Endothelial cell of umbilical vein (primary cell): ENCODE data around the gene POLG. TPM values are rescaled to one million over a fixed set of nuclear protein-coding genes. Genes with fewer than 3 reads are reported as not detected.

Experiments
- BruUV-seq: library from RNA; stranded (reverse); fragments of 400-500 nt; replicated peaks from 2 replicates; lab custom pipeline; 2021; lab: Mats Ljungman, UMichigan
- CTCF ChIA-PET: fragments of 300-600, 350-600 bp; sonication (Branson Sonifier 250); formaldehyde crosslinking; loops from one replicate; lab custom pipeline; 2021; ENCODE audit warnings: antibody characterized with exemption, inconsistent platforms; lab: Charles Lee
- POLR2A ChIA-PET: fragments of 300-600, 350-600 bp; sonication (Branson Sonifier 250); formaldehyde crosslinking; loops from one replicate; lab custom pipeline; 2021; ENCODE audit warnings: antibody characterized with exemption, inconsistent platforms; lab: Charles Lee
- DNase-seq: peaks from one replicate; pipeline ENCODE4 v3.0.0-alpha.2; 2011; ENCODE audit warnings: low read depth, low spot score
- FAIRE-seq: peaks from 2 replicates; lab custom pipeline; 2011; peaks lifted over from hg19 to GRCh38; lab: Jason Lieb, UNC
- H2AFZ ChIP-seq: 2 replicates; pipeline ENCODE4 v1.6.0; 2012; ENCODE audit warnings: low read depth, low read length, control low read depth, inconsistent platforms
- H3K27ac ChIP-seq: 2 replicates; pipeline ENCODE4 v1.5.1; 2011; ENCODE audit warnings: low read depth, mild to moderate bottlenecking, control low read depth, low read length, moderate library complexity; ENCODE audit not compliant: insufficient read depth
- H3K27me3 ChIP-seq, 2 experiments: 2 replicates each; pipeline versions ENCODE4 v1.6.0 to v1.6.1; 2011; ENCODE audit warnings: low read length in 2 of 2, mixed read lengths in 1 of 2; ENCODE audit not compliant: control insufficient read depth in 2 of 2, insufficient read depth in 2 of 2
- H3K36me3 ChIP-seq, 2 experiments: 2 replicates in 1 of 2; 3 replicates in 1 of 2; pipeline ENCODE4 v1.5.1; 2011; ENCODE audit warnings: low read length in 2 of 2, mild to moderate bottlenecking in 1 of 2, moderate library complexity in 1 of 2; ENCODE audit not compliant: control insufficient read depth in 2 of 2, insufficient read depth in 2 of 2; ENCODE audit errors: extremely low read depth in 1 of 2
- H3K4me1 ChIP-seq: 3 replicates; pipeline ENCODE4 v1.5.1; 2011; ENCODE audit warnings: mild to moderate bottlenecking, low read length; ENCODE audit not compliant: control insufficient read depth, insufficient read depth; ENCODE audit errors: extremely low read depth
- H3K4me2 ChIP-seq: 2 replicates; pipeline ENCODE4 v1.6.1; 2011; ENCODE audit warnings: low read length, control low read depth, mixed read lengths; ENCODE audit not compliant: insufficient read depth
- H3K4me3 ChIP-seq, 3 experiments: fragments of 200-600 bp in 1 of 3; sonication (generic), shearing (Covaris generic) in 1 of 3; replicated peaks in 1 of 3; 2 replicates each; pipeline ENCODE4 v1.5.1; 2011 to 2016; ENCODE audit warnings: control low read depth in 3 of 3, low read length in 3 of 3, mild to moderate bottlenecking in 2 of 3, inconsistent platforms in 1 of 3, low read depth in 1 of 3, moderate library complexity in 1 of 3; ENCODE audit not compliant: insufficient read depth in 1 of 3
- H3K79me2 ChIP-seq: 2 replicates; pipeline ENCODE4 v1.6.0; 2012; ENCODE audit warnings: low read length, inconsistent platforms; ENCODE audit not compliant: control insufficient read depth, insufficient read depth
- H3K9ac ChIP-seq: replicated peaks from 2 replicates; pipeline ENCODE3; 2011; ENCODE audit warnings: low read length, control low read depth; ENCODE audit not compliant: insufficient read depth; ENCODE audit errors: extremely low read depth
- H3K9me1 ChIP-seq: replicated peaks from 3 replicates; pipeline ENCODE4 v1.6.0; 2011; ENCODE audit warnings: mild to moderate bottlenecking, low read length; ENCODE audit not compliant: control insufficient read depth, insufficient read depth; ENCODE audit errors: extremely low read depth
- H3K9me3 ChIP-seq: replicated peaks from 2 replicates; pipeline ENCODE4 v1.5.1; 2012; ENCODE audit warnings: low read length, inconsistent platforms; ENCODE audit not compliant: control insufficient read depth, insufficient read depth
- H4K20me1 ChIP-seq: replicated peaks from 2 replicates; pipeline ENCODE3; 2011; ENCODE audit warnings: mild to moderate bottlenecking, low read length; ENCODE audit not compliant: control insufficient read depth, insufficient read depth; ENCODE audit errors: extremely low read depth
- CTCF ChIP-seq, 2 donors: IDR thresholded peaks; 1 replicate in 1 of 2; 2 replicates in 1 of 2; pipeline ENCODE4 v1.5.1; 2011; ENCODE audit warnings: low read length in 2 of 2, mild to moderate bottlenecking in 2 of 2, moderate library complexity in 2 of 2, control low read depth in 1 of 2, inconsistent platforms in 1 of 2, low read depth in 1 of 2; ENCODE audit not compliant: insufficient read depth in 1 of 2; ENCODE audit errors: extremely low read depth in 1 of 2
- EZH2 ChIP-seq: IDR thresholded peaks from 2 replicates; pipeline ENCODE4 v1.6.1; 2012; ENCODE audit warnings: borderline replicate concordance, low read depth, mild to moderate bottlenecking, moderate library complexity, low read length, inconsistent platforms; ENCODE audit not compliant: severe bottlenecking
- FOS ChIP-seq: IDR thresholded peaks from 2 replicates; pipeline ENCODE4 v1.6.1; 2011; ENCODE audit warnings: mild to moderate bottlenecking, low read length, moderate library complexity, borderline replicate concordance; ENCODE audit not compliant: insufficient read depth
- GATA2 ChIP-seq: IDR thresholded peaks from 2 replicates; pipeline ENCODE4 v1.7.0; 2011; ENCODE audit warnings: low read depth, mild to moderate bottlenecking, moderate library complexity, mixed read lengths, low read length; ENCODE audit not compliant: insufficient read length, insufficient read depth
- JUN ChIP-seq: IDR thresholded peaks from 2 replicates; pipeline ENCODE4 v1.6.1; 2011; ENCODE audit warnings: borderline replicate concordance, low read depth; ENCODE audit not compliant: insufficient read length, insufficient read depth
- MAX ChIP-seq: IDR thresholded peaks from 2 replicates; pipeline ENCODE4 v1.6.1; 2011; ENCODE audit not compliant: insufficient read depth, insufficient read length
- MYC ChIP-seq: IDR thresholded peaks from one replicate; pipeline ENCODE4 v1.6.1; 2011; ENCODE audit warnings: mild to moderate bottlenecking, low read depth, low read length
- POLR2A ChIP-seq: IDR thresholded peaks from 2 replicates; pipeline ENCODE4 v1.6.1; 2012; ENCODE audit warnings: low read depth, mild to moderate bottlenecking, control low read depth, low read length
- POLR2AphosphoS5 ChIP-seq: IDR thresholded peaks from 2 replicates; pipeline ENCODE4 v1.6.1; 2012; ENCODE audit warnings: low read depth, mild to moderate bottlenecking, control low read depth, low read length, moderate library complexity; ENCODE audit not compliant: insufficient read depth
- dilution Hi-C: fragments of 300-500 bp; cut with MboI; formaldehyde crosslinking; loops from one replicate; pipeline ENCODE4 v1.15.0; 2019; ENCODE audit warnings: low sequenced_read_pairs; ENCODE audit not compliant: extremely low pct_ligation_motif_present
- intact Hi-C: fragments of 100-400 bp; cut with micrococcal nuclease; formaldehyde crosslinking; loops from one replicate; pipeline ENCODE4 v1.10.0; 2022
- polyA plus RNA-seq, 4 experiments: library from polyadenylated mRNA; depleted of rRNA in 3 of 4; stranded (reverse) in 3 of 4; unstranded in 1 of 4; fragments of >200 nt; gene quantifications; 2 replicates each; pipeline versions ENCODE4 v1.2.1 to v1.2.3, GENCODE V29; 2011 to 2012; ENCODE audit warnings: missing spikeins in 1 of 4
- total RNA-seq: library from RNA; stranded (reverse); gene quantifications from 2 replicates; pipeline ENCODE4 v1.2.3, GENCODE V29; 2021

Gene POLG
- total and polyA plus RNA-seq, 2 donors (not counting 3 experiments of a cell fraction or from before 2014, with no cell fraction given) = 36.6 to 77.7 TPM

- Histone ChIP-seq H3K36me3 (no peaks in the 10 kb centered on the region), H3K9me1 (no peaks in the 10 kb centered on the region), H3K79me2 (no peaks in the 10 kb centered on the region), H4K20me1 (no peaks in the 10 kb centered on the region), H3K27ac (no peak overlapping the region), H3K4me3 (no peak overlapping the region), H3K4me1 (peaks cover 4% of the 10 kb centered on the region), H3K9ac (no peak overlapping the region), H3K4me2 (no peak overlapping the region), H3K9me3 (no peaks in the 10 kb centered on the region), H3K27me3 (peaks cover 89 to 98% of the 10 kb centered on the region in 2 experiments), H2AFZ (no peak overlapping the region)
- dilution Hi-C loops (no loop called here), intact Hi-C loops (no loop called here)
- TF ChIP-seq CTCF (IDR thresholded peaks at IDR 0.05; ENCODE audit: extremely low read depth in 1 of 2, insufficient read depth in 1 of 2, low read depth in 1 of 2, low read length in 2 of 2) (no peak), JUN (no peak), MAX (no peak), FOS (no peak), POLR2A (no peak), MYC (no peak), EZH2 (no peak), GATA2 (no peak), POLR2AphosphoS5 (no peak)
- ChIA-PET CTCF (interaction anchor here (6.0 kb wide), 1 partner anchor 19 kb away, joined by 70 read pairs; no protein-coding TSS in a partner anchor), POLR2A (no interaction called here)
- DNase-seq (no peak), FAIRE-seq (no peak)
- no TSS peak for BruUV-seq
Observed at GRCh38 chr15:89377842-89378295, 43.2 kb upstream of the POLG start.
